NAMALWA (cell line): Measurements from ENCODE around the gene AFDN.

Experiments
- DNase-seq: peaks from one replicate; pipeline ENCODE4 v3.0.0-alpha.2; 2015; ENCODE audit warnings: low spot score

The AFDN gene

GRCh38 chr6:167796192-167796981 is 30.3 kb upstream of the AFDN start:
- no peak for DNase-seq

DNA sequence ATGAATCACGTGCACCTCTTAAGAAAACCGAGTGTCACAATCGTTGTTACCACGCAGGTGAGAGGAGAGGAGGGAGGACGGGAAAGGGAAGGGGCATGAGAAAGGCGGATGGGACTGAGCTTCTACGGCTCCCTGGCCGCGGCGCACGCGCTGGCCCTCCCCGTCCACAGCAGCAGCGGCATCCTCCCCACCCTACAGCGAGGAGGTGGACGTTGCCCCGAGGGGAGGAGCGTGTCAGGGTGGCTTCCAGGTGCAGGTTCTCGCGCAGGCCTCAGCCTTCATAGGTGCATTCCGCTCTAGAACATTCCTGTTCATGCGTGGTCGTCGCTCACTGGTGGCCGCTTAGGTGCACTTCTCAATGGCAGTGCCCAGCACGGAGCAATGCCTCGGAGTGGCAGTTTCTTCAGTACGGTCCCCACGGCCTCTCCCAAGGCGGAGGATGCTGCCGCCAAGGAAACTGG is 29.7 kb upstream of the AFDN start:
- no peak for DNase-seq

DNA sequence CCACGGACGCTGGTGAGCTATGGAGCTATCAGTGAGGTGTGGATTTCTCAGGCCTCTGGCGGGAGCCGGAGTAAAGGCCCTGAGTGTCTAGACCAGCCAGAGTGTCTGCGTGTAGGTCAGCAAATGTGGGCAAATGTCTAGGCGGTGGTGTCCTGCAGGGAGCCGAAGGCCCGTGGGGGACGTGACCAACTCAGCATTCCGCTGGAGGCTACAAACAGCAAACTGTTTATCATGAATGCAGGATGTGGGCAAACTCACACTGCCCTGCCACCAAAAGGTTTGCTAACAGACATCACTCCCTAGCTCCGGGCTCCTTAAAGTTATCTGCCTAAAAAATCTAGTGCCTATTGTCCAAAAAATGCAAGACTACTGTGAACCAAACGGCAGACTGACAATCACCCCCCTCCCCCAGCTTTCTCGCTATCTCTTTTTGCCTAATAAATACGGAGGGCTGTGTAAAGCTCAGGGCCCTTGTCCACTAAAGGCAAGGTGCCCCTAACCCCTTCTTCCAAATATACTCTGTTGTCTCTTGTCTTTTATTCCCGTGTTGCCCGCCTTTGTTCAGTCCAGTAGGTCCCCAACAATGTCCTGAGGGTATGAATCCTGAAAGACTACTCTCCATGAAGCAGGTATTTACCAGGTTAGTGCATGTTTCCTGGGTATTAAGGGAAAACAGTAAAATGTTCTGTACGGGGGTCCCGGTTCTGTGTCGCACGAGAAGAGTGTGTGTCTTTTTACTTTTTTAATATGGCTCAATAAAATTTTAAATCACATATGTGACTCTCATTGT is 29.0 kb upstream of the AFDN start:
- no peak for DNase-seq

- DNase-seq = no peak
These were observed 28.3 kb upstream of the AFDN start for GRCh38 chr6:167798453-167798852.

- DNase-seq = no peak
These were observed 27.5 kb upstream of the AFDN start for GRCh38 chr6:167799033-167799821.

GRCh38 chr6:167800549-167800948 is 26.2 kb upstream of the AFDN start:
- DNase-seq = no peak

- no peak for DNase-seq
These were observed 25.4 kb upstream of the AFDN start for GRCh38 chr6:167801263-167801662.

DNA sequence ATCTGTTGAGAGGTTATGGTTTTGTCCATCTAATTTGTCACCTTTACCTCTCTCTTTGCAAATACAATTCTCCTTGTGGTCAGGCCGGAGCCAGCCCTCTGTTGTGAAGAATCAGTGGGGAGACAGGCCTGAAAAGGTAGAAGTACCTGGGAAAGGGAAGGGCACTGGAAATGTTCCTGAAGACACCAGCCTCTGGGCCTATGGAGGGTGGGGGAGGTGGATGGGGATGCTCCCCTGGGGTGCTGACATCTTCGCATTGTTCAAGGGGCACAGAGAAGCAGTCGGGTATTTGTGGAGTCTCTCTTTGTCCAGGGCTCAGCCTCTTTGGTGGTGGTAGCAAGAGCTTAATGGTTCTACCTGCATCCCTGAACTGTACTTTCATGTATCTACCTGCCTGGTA is 24.4 kb upstream of the AFDN start:
- DNase-seq = no peak

DNA sequence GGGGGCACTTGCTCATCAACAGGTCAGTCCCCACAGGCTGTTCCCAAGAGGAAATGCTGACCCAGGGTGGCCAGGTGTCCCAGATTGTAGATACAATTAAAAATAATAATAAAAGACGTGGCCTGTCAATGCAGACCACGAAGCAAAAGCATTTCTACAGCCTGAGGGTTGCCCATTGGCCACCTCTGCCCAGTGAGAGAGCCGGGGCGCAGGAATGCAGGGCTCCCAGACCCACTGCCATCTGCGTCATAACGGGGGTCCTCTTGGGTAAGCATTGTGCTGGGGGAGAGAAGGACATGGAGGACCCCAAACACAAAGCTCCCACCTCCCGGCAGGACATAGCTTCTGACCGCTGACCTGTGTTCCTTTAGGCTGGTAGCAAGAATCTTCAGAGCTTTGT is 22.9 kb upstream of the AFDN start:
- DNase-seq = no peak

- DNase-seq = no peak
These were observed 22.3 kb upstream of the AFDN start for GRCh38 chr6:167804281-167805013.

GRCh38 chr6:167805349-167806060 is 21.2 kb upstream of the AFDN start:
- no peak for DNase-seq

- no peak for DNase-seq
These were observed 20.5 kb upstream of the AFDN start for GRCh38 chr6:167806061-167806700.

DNA sequence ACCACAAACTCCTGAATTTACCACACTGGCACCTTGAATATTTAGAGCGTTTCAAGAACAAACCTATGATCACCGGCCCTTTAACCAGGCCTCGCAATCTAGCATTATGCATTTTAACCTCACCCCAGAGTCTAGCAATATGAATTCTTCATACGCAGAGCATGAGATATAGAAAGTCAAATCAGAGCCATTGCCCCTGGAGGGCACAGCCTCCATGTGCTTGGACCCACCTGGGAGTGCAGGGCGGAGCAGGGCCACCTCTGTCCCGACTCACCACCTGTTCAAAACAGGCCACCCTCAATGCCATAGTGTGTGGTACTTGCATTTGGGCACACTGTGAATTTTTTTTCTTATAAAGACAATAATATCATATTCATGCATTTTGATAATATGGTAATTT is 19.5 kb upstream of the AFDN start:
- DNase-seq = no peak

- no peak for DNase-seq
These were observed 19.0 kb upstream of the AFDN start for GRCh38 chr6:167807756-167808155.

- no peak for DNase-seq
These were observed 15.7 kb upstream of the AFDN start for GRCh38 chr6:167811040-167811439.

- peak; percentile 19 for DNase-seq
These were observed 15.1 kb upstream of the AFDN start for GRCh38 chr6:167811442-167812087.

GRCh38 chr6:167812088-167812487 is 14.6 kb upstream of the AFDN start:
- no peak for DNase-seq

- no peak for DNase-seq
These were observed 11.3 kb upstream of the AFDN start for GRCh38 chr6:167815296-167815980.

DNA sequence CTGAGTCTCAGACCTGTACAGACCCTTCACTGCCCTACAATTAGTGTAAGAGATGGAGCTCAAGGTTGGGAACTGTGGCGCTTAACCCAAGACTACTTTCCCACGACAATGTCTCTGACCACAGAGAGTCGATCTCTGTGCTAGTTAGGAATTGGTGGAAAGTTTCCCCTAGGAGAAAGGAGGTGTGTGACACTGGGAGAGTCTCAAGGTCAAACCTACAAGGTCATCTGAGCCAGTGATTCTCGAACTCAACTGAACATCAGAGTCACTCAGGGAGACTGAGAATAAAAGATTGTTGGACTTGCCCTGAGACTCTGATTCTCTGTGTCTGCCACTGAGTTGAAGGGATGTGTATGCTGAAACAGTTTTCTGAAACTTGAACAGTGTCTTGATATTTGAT is 9.7 kb upstream of the AFDN start:
- no peak for DNase-seq

DNA sequence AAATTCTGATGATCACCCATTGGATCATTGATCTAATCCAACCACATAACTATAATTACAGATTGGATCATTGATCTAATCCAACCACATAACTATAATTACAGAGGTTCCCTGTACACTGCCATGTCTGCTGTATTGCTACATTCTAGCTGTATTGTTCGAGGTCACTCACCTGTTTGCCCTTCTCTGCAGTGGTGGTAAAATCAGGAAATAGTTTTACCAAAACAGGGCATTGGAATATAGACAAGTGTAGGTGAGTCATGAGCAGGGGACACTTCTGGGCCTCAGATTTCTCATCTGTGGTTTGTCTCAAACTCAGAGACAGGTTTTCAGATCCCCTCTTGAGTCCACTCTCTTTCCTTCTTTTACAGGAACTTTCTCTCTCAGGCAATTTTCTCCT is 9.0 kb upstream of the AFDN start:
- no peak for DNase-seq
